Uterus (tissue), 4 donors: Measurements from ENCODE around the gene ANKRD12. TPM values are rescaled to one million over a fixed set of nuclear protein-coding genes. Genes with fewer than 3 reads are reported as not detected.
"Not testable (repeated sequence)": the region's sequence is repeated elsewhere in the genome, so short reads cannot be mapped to it uniquely, and the experiment has no call there.

Experiments used
- DNase-seq, 2 donors: peaks; one replicate each; pipeline ENCODE4 v3.0.0-alpha.2; 2019 to 2020
- H3K27ac ChIP-seq, 2 donors: fragments of 200-600 bp; sonication (generic); 1 replicate in 1 of 2; 2 replicates in 1 of 2; pipeline ENCODE4 v1.5.1; 2016 to 2018
- H3K27me3 ChIP-seq, 2 donors: fragments of 200-600 bp; sonication (generic); one replicate each; pipeline ENCODE4 v1.5.1; 2018 to 2019; ENCODE audit warnings: control low read depth in 1 of 2
- H3K36me3 ChIP-seq, 2 donors: fragments of 200-600 bp; sonication (generic); one replicate each; pipeline ENCODE4 v1.5.1; 2019; ENCODE audit warnings: control low read depth in 1 of 2
- H3K4me1 ChIP-seq, 2 donors: fragments of 200-600 bp; sonication (generic); one replicate each; pipeline ENCODE4 v1.5.1; 2018 to 2019; ENCODE audit warnings: control low read depth in 1 of 2
- H3K4me3 ChIP-seq, 2 donors: fragments of 200-600 bp; sonication (generic); 1 replicate in 1 of 2; 2 replicates in 1 of 2; pipeline ENCODE4 v1.5.1; 2018 to 2019; ENCODE audit warnings: mild to moderate bottlenecking in 1 of 2
- H3K9me3 ChIP-seq, 2 donors: fragments of 200-600 bp; sonication (generic); one replicate each; pipeline ENCODE4 v1.5.1; 2019; ENCODE audit warnings: control low read depth in 1 of 2
- POLR2A ChIP-seq, 2 donors: fragments of 450-650 bp; IDR thresholded peaks; one replicate each; pipeline ENCODE4 v1.6.1; 2016; ENCODE audit warnings: antibody characterized with exemption in 2 of 2, mild to moderate bottlenecking in 1 of 2, moderate library complexity in 1 of 2
- intact Hi-C: fragments of 100-400 bp; cut with DNase I; formaldehyde crosslinking; loops from one replicate; pipeline ENCODE4 v1.15.1; 2023; ENCODE audit warnings: low total_unique reads
- total RNA-seq, 4 donors: library from RNA; depleted of rRNA in 3 of 4; stranded (reverse); fragments of >200 nt in 3 of 4; gene quantifications; one replicate each; pipeline versions ENCODE4 v1.1.0 to v1.2.4, GENCODE V29; 2014 to 2023
- TF ChIP-seq, protein P1 (sequence below), 4 experiments: fragments of 200-600 bp in 2 of 4; fragments of 450-650 bp in 2 of 4; sonication (generic) in 2 of 4; IDR thresholded peaks; one replicate each; pipeline ENCODE4 v1.5.1; 2016 to 2019; ENCODE audit warnings: antibody characterized with exemption in 4 of 4, mild to moderate bottlenecking in 2 of 4, moderate library complexity in 1 of 4
- donor health status: DM: yes; HTN: yes; CAD: no.

ANKRD12 gene
- total RNA-seq, 4 donors from 2014 or later, result 29.1 to 122 (median 43.6) TPM

DNA sequence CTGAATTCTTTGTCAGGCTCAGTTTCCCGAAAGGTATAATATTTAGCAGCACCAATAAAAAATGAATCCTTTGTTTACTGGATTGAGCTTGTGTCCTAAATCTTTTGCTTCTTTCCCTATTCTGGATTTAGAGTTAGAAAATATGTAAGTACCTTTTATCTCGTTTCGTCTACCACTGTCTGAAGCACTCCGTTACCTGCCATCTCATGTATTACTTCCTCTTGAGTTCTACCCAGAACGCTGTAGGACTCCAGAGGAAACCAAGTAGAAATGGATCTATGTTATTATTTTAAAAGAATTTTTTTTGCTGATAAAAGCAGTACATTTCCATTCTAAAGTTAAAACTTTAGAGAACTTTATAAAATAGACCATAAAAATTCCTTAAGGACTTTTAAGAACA is 13.5 kb downstream of the ANKRD12 start:
- Histone ChIP-seq H3K9me3 (no peaks in the 10 kb centered on the region), H3K36me3 (no peaks in the 10 kb centered on the region), H3K4me1 (peaks cover 5 to 7% of the 10 kb centered on the region in 2 donors), H3K27ac (no peak overlapping the region), H3K4me3 (no peak overlapping the region), H3K27me3 (no peaks in the 10 kb centered on the region)
- intact Hi-C loops, result no loop called here
- DNase-seq, result no peak
- TF ChIP-seq, protein P1, sequence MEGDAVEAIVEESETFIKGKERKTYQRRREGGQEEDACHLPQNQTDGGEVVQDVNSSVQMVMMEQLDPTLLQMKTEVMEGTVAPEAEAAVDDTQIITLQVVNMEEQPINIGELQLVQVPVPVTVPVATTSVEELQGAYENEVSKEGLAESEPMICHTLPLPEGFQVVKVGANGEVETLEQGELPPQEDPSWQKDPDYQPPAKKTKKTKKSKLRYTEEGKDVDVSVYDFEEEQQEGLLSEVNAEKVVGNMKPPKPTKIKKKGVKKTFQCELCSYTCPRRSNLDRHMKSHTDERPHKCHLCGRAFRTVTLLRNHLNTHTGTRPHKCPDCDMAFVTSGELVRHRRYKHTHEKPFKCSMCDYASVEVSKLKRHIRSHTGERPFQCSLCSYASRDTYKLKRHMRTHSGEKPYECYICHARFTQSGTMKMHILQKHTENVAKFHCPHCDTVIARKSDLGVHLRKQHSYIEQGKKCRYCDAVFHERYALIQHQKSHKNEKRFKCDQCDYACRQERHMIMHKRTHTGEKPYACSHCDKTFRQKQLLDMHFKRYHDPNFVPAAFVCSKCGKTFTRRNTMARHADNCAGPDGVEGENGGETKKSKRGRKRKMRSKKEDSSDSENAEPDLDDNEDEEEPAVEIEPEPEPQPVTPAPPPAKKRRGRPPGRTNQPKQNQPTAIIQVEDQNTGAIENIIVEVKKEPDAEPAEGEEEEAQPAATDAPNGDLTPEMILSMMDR (IDR thresholded peaks at IDR 0.05), result no peak

DNA sequence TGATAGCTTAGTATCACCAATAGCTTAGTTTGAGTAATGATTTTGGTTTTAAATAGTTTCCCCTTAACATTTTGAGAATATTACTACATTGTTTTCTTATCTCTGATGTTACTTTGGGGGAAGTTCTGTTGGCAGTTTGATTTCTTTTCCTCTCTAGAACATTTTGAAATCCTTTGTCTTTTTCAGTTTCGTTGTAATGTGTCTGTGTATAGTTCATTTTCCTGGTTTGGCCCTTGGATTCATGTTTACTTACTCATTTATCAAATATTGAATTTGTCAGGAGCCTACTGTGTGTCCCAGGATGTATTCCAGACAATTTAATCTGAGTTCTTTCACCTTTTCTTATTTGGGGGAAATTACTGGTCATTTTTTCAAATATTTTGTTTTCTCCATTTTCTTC is 16.7 kb downstream of the ANKRD12 start:
- DNase-seq, result no peak
- Histone ChIP-seq H3K27ac (no peak overlapping the region), H3K4me3 (no peak overlapping the region), H3K36me3 (no peaks in the 10 kb centered on the region), H3K27me3 (no peaks in the 10 kb centered on the region), H3K4me1 (peaks cover 0 to 7% of the 10 kb centered on the region in 2 donors), H3K9me3 (no peaks in the 10 kb centered on the region)
- intact Hi-C loops, result no loop called here
- TF ChIP-seq POLR2A (IDR thresholded peaks at IDR 0.05), result no peak
- TF ChIP-seq, protein P1 (IDR thresholded peaks at IDR 0.05), result no peak

DNA sequence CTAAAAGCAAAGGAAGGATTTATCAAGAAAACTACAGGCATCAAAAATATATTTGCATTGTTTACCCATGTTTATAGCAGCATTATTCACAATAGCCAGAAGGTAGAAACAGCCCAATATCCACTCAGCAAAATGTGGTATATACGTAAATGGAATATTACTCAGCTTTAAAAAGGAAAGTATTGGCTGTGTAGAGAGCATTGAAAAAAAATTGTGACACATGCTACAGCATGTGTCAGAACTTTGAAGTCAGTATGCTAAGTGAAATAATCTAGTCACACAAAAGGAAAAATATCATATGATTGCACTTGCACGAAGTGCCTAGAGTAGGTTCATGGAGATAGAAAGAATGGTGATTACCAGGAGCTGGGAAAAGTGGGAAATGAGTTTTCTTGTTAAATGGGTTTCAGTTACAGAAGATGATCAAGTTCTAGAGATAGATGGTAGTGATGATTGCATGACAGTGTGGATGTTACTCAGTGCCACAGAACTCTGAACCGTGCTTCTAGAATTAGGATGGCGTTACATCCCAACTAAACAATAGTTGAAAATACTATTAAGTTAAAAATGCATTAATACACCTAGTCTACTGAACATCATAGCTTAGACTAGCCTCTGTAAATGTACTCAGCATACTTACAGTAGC is 20.1 kb downstream of the ANKRD12 start:
- no peak overlapping the region for H3K4me3 ChIP-seq
- H3K9me3 ChIP-seq, result no peaks in the 10 kb centered on the region
- H3K4me1 ChIP-seq, result peaks cover 0 to 4% of the 10 kb centered on the region in 2 donors
- no peak overlapping the region for H3K27ac ChIP-seq
- TF ChIP-seq, protein P1 (IDR thresholded peaks at IDR 0.05), result no peak
- no peak for TF ChIP-seq POLR2A (IDR thresholded peaks at IDR 0.05)
- DNase-seq, result no peak
- H3K36me3 ChIP-seq, result no peaks in the 10 kb centered on the region
- intact Hi-C loops, result no loop called here
- no peaks in the 10 kb centered on the region for H3K27me3 ChIP-seq

DNA sequence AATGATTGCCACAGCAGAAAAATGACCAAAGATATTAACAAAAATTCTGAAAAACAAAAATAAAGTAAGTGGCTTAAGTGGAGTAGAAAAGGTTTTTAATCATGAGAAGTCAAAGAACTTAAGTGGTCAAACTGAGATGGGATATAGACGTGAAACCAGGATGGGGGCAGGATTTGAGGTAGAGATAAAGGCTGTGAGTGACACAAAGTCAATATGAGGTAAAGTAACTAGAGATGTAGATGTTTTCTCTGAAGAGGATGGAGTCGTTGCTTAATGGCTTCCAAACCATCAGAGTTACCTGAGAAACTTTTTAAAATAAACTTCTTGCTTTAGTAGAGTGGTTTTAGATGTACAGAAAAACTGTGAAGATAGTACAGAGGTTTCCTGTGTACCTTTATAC is 21.2 kb downstream of the ANKRD12 start:
- H3K27me3 ChIP-seq, result no peaks in the 10 kb centered on the region
- no peak overlapping the region for H3K27ac ChIP-seq
- DNase-seq, result no peak
- no peaks in the 10 kb centered on the region for H3K4me1 ChIP-seq
- no peaks in the 10 kb centered on the region for H3K36me3 ChIP-seq
- no peak overlapping the region for H3K4me3 ChIP-seq
- no peaks in the 10 kb centered on the region for H3K9me3 ChIP-seq
- TF ChIP-seq, protein P1 (IDR thresholded peaks at IDR 0.05), result no peak
- no peak for TF ChIP-seq POLR2A (IDR thresholded peaks at IDR 0.05)
- intact Hi-C loops, result no loop called here

DNA sequence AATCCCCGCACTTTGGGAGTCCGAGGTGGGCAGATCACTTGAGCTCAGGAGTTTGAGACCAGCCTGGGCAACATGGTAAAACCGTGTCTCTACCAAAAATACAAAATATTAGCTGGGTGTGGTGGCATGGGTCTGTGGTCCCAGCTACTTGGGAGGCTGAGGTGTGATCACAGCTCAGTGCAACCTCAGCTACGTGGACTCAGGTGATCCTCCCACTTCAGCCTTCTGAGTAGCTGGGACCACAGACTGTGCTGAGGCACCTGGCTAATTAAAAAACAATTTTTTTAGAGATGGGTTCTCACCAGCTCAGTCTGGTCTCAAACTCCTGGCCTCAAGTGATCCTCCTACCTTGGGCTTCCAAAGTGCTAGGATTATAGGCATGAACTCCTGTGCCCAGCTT is 23.4 kb downstream of the ANKRD12 start:
- TF ChIP-seq, protein P1 (IDR thresholded peaks at IDR 0.05), result no peak
- TF ChIP-seq POLR2A (IDR thresholded peaks at IDR 0.05), result no peak
- Histone ChIP-seq H3K4me1 (no peaks in the 10 kb centered on the region), H3K36me3 (no peaks in the 10 kb centered on the region), H3K9me3 (no peaks in the 10 kb centered on the region), H3K27me3 (no peaks in the 10 kb centered on the region), H3K4me3 (no peak overlapping the region), H3K27ac (no peak overlapping the region)
- intact Hi-C loops, result no loop called here
- DNase-seq, result no peak

DNA sequence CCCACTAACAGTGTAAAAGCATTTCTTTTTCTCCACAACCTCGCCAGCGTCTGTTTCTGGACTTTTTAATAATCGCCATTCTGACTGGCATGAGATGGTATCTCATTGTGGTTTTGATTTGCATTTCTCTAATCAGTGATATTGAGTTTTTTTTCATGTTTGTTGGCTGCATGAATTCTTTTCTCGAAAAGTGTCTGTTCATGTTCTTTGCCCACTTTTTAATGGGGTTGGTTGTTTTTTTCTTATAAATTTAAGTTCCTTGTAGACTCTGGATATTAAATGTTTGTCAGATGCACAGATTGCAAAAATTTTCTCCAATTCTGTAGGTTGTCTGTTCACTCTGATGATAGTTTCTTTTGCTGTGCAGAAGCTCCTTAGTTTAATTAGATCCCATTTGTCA is 26.1 kb downstream of the ANKRD12 start:
- H3K4me3 ChIP-seq, H3K27ac ChIP-seq, H3K36me3 ChIP-seq, H3K9me3 ChIP-seq, H3K4me1 ChIP-seq, H3K27me3 ChIP-seq, intact Hi-C loops, DNase-seq: not testable (repeated sequence)

DNA sequence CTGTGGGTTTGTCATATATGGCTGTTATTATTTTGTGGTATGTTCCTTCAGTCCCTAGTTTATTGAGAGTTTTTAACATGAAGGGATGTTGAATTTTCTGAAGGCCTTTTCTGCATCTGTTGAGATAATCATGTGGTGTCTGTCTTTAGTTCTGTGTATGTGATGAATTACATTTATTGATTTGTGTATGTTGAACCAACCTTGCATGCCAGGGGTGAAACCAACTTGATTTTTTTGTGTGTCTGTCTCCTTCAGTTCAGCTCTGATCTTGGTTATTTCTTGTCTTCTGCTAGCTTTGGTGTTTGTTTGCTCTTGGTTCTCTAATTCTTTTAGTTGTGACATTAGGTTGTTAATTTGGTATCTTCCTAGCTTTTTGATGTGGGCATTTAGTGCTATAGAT is 27.6 kb downstream of the ANKRD12 start:
- H3K4me3 ChIP-seq, H3K27ac ChIP-seq, intact Hi-C loops, H3K36me3 ChIP-seq, H3K4me1 ChIP-seq, H3K9me3 ChIP-seq, DNase-seq, H3K27me3 ChIP-seq: not testable (repeated sequence)

DNA sequence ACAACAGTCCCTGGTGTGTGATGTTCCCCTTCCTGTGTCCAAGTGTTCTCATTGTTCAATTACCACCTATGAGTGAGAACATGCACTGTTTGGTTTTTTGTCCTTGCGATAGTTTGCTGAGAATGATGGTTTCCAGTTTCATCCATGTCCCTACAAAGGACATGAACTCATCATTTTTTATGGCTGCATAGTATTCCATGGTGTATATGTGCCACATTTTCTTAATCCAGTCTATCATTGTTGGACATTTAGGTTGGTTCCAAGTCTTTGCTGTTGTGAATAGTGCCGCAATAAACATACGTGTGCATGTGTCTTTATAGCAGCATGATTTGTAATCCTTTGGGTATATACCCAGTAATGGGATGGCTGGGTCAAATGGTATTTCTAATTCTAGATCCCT is 29.3 kb downstream of the ANKRD12 start:
- DNase-seq, intact Hi-C loops, H3K9me3 ChIP-seq: not testable (repeated sequence)

More for the DNA sequence above, 29.3 kb downstream of the ANKRD12 start:
- not testable (repeated sequence) for H3K4me1 ChIP-seq, H3K27me3 ChIP-seq, H3K36me3 ChIP-seq, H3K27ac ChIP-seq, H3K4me3 ChIP-seq
